Endothelial cell of umbilical vein (primary cell): Measurements from ENCODE around the gene TEP1.

ENCODE experiments used
- CTCF ChIP-seq, 2 donors: IDR thresholded peaks; 1 replicate in 1 of 2; 2 replicates in 1 of 2; pipeline ENCODE4 v1.5.1; 2011; ENCODE audit warnings: low read length in 2 of 2, mild to moderate bottlenecking in 2 of 2, moderate library complexity in 2 of 2, control low read depth in 1 of 2, inconsistent platforms in 1 of 2, low read depth in 1 of 2; ENCODE audit not compliant: insufficient read depth in 1 of 2; ENCODE audit errors: extremely low read depth in 1 of 2
- EZH2 ChIP-seq: IDR thresholded peaks from 2 replicates; pipeline ENCODE4 v1.6.1; 2012; ENCODE audit warnings: borderline replicate concordance, low read depth, mild to moderate bottlenecking, moderate library complexity, low read length, inconsistent platforms; ENCODE audit not compliant: severe bottlenecking

- no peak for TF ChIP-seq CTCF (IDR thresholded peaks at IDR 0.05; ENCODE audit: extremely low read depth in 1 of 2, insufficient read depth in 1 of 2, low read depth in 1 of 2, low read length in 2 of 2)
- TF ChIP-seq EZH2 = no peak
Observed at GRCh38 chr14:20347747-20348146, 65.6 kb downstream of the TEP1 start.
